GM18951 (cell line): ENCODE measurements around the gene RNF138.
A peak's percentile ranks its signal among the peaks of the same experiment; 100 is the strongest.
"Not testable (repeated sequence)": the region's sequence is repeated elsewhere in the genome, so short reads cannot be mapped to it uniquely, and the experiment has no call there.

ENCODE experiments used
- POLR2A ChIP-seq: IDR thresholded peaks from 4 replicates; pipeline ENCODE4 v1.6.1; 2011; ENCODE audit warnings: mild to moderate bottlenecking; ENCODE audit not compliant: insufficient read length, insufficient read depth; ENCODE audit errors: extremely low read depth
- in situ Hi-C: fragments of 300-500 bp; cut with MboI; formaldehyde crosslinking; loops from one replicate; pipeline ENCODE4 v1.12.0; 2022; ENCODE audit warnings: low sequenced_read_pairs, mixed read lengths, inconsistent platforms; ENCODE audit not compliant: unreplicated experiment

RNF138 gene

GRCh38 chr18:32083781-32084180, 7.9 kb upstream of the RNF138 start:
- no peak for TF ChIP-seq POLR2A
- in situ Hi-C loops: no loop called here

DNA sequence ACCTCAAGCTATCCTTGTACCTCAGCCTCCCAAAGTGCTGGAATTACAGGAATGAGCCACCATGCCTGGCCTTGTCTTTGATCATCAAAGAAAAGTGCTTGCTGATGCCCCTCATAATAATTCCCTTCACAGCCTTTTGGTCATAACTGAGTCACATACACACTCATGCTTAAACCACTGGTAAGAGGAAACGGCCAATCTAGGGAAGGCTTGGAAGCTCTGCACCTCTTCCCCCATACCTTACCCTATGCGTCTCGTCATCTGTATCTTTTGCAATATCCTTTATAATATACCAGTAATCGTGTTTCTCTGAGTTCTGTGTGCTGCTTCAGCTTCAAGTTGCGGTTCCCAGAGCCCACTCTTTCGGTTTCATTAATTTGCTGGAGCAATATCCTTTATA, 4.8 kb upstream of the RNF138 start:
- in situ Hi-C loops: no loop called here
- TF ChIP-seq POLR2A: no peak

- in situ Hi-C loops: not testable (repeated sequence)
Observed at GRCh38 chr18:32090831-32091230, 843 bp upstream of the RNF138 start.

DNA sequence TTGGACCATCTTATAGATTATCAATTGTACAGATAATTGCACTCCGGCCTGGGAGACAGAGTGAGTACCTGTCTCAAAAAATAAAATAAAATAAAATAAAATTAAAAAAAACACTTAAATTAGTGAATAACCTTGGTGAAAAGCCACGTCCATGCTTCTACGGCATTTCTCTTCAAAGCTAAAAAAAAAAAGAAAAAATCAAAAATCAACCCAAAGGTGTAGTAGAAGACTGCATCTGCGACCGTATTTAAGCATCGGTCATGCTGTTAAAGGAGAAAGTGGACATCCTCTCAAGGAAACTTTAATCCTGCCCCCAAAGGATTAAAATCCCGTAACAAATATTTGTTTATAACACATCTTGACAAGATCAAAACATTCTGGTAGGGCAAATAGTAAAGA, 350 bp upstream of the RNF138 start:
- in situ Hi-C loops: no loop called here
- no peak for TF ChIP-seq POLR2A

GRCh38 chr18:32092422-32093101, 888 bp downstream of the RNF138 start:
- in situ Hi-C loops: no loop called here
- peak; percentile 72 for TF ChIP-seq POLR2A

GRCh38 chr18:32093102-32093511, 1.4 kb downstream of the RNF138 start:
- TF ChIP-seq POLR2A: no peak
- in situ Hi-C loops: no loop called here

GRCh38 chr18:32093523-32093922, 1.8 kb downstream of the RNF138 start:
- no peak for TF ChIP-seq POLR2A
- in situ Hi-C loops: no loop called here

- in situ Hi-C loops: no loop called here
Observed at GRCh38 chr18:32095192-32095899, 3.7 kb downstream of the RNF138 start.

GRCh38 chr18:32095900-32096229, 4.2 kb downstream of the RNF138 start:
- TF ChIP-seq POLR2A: no peak
- in situ Hi-C loops: no loop called here

More at GRCh38 chr18:32095192-32095899, 3.7 kb downstream of the RNF138 start:
- no peak for TF ChIP-seq POLR2A

DNA sequence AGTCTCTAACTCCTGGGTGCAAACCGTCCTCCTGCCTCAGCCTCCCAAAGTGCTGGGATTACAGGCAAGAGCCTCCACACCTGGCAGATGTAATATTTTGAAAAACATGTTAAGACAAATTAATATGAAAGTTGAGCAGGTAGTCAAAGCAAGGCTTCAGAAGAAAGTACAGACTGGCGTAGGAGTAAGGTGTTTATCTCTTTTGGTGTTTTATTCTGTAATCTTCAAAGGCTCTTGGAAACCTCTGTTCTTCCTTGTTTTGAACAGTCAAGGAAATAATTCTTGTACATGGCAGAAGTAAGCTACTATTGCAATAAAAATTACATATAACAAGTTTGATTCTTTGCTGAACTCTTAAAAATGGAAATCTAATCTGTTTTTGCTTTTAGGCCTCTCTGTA, 5.3 kb downstream of the RNF138 start:
- in situ Hi-C loops: no loop called here
- TF ChIP-seq POLR2A: no peak

- no peak for TF ChIP-seq POLR2A
- in situ Hi-C loops: no loop called here
Observed at GRCh38 chr18:32104516-32104915, 12.8 kb downstream of the RNF138 start.

DNA sequence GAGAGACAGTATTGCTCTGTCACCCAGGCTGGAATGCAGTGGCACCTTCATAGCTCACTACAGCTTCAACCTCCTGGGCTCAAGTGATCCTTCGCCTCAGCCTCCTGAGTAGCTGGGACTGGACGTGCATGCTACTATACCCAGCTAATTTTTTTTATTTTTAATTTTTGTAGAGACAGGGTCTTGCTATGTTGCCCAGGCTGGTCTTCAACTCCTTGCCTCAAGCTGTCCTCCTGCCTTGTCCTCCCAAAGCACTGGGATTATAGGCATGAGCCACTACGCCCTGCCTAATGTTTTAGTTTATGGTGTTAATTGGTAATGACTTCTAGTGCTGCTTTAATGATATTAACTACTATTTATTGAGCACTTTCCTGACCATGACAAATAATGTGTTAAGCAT, 18.3 kb downstream of the RNF138 start:
- no peak for TF ChIP-seq POLR2A
- in situ Hi-C loops: no loop called here

- no peak for TF ChIP-seq POLR2A
- in situ Hi-C loops: no loop called here
Observed at GRCh38 chr18:32111706-32112105, 20.0 kb downstream of the RNF138 start.

- in situ Hi-C loops: no loop called here
Observed at GRCh38 chr18:32112826-32113225, 21.2 kb downstream of the RNF138 start.

DNA sequence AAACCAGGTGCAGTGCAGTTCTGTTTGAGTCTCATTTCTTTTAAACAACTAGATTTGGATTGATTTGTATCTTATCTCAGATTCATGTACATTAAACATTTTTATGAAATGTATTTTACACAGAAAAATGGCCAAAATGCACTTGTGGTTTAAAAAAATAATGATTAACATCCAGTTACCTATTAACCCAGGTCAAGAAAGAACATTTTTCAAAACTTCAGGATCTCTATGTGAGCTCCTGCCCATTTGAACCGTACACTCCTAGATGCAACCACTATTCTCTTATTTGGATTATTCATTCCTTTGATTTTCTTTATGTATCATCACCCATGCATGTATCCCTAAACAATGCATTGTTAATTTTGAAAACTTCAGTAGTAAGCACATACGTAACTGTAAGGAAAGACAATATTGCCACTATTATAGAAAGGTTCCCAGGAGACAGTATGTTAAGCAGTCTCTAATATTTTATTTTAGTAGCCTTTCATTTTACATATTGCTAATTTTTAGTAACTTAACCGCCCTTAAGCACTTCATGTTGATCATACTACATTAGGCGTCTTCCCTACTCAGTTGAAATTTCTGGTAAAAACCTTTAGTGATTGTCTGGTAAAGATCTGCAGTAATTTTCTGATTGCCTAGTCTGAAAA, 22.7 kb downstream of the RNF138 start:
- in situ Hi-C loops: no loop called here
- no peak for TF ChIP-seq POLR2A

More at GRCh38 chr18:32112826-32113225, 21.2 kb downstream of the RNF138 start:
- TF ChIP-seq POLR2A: no peak
